GM12874 (cell line): ENCODE results near the gene RGS13.

ENCODE experiments used
- CTCF ChIP-seq: IDR thresholded peaks from 2 replicates; pipeline ENCODE4 v1.5.1; 2011; ENCODE audit warnings: low read depth, mild to moderate bottlenecking, control low read depth, low read length, moderate library complexity; ENCODE audit not compliant: insufficient read depth

RGS13 gene

DNA sequence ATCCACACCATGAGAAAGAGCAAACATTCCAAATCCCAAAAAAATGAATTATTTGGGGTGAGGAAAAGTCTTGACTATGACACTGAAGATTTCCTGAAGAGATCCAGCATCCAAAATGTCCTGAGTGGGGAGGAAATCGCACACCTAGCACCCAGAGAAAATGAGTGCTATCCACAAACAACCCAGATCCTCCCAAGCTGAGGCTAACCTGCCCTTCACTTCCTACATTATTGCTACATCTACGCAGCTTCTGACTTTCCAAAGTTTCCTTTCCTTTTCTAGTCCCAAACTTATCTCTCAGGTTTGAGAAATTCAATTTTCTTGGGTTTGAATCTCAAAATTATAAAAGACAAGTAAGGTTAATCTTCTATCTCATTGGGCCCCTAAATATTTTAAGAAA is 906 bp upstream of the RGS13 start:
- no peak for TF ChIP-seq CTCF

- no peak for TF ChIP-seq CTCF
These were observed 3.8 kb downstream of the RGS13 start for GRCh38 chr1:192639607-192640368.

DNA sequence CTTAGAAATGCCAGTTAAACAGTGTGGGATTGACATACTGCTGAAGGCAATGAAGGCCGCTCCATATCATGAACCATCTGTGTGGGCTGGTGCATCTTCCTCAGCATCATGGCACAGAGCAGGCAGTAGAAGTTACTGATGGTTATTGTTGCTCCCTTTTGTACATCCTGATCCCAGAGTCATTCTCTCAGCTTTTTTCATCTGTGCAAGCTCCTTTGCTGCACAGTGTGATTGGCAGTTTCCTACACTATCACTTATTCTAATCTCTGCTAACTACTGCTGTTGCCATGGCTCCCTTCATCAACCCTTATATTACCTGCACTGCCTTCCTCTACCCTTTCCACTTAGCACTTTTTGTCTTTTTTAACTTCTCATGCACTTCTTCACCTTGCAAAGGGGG is 16.2 kb downstream of the RGS13 start:
- no peak for TF ChIP-seq CTCF

- TF ChIP-seq CTCF: no peak
These were observed 18.2 kb downstream of the RGS13 start for GRCh38 chr1:192654120-192654519.

GRCh38 chr1:192654591-192655251 is 18.8 kb downstream of the RGS13 start:
- no peak for TF ChIP-seq CTCF

GRCh38 chr1:192657760-192658159 is 21.8 kb downstream of the RGS13 start:
- TF ChIP-seq CTCF: no peak

GRCh38 chr1:192658255-192658654 is 22.3 kb downstream of the RGS13 start:
- TF ChIP-seq CTCF: no peak
